HG03457 (cell line): ENCODE data around the gene ANLN.
"Not testable (repeated sequence)": the region's sequence is repeated elsewhere in the genome, so short reads cannot be mapped to it uniquely, and the experiment has no call there.

ENCODE experiments used
- ATAC-seq: cut with Tn5 transposase; IDR thresholded peaks from one replicate; pipeline ENCODE4 v1.9.1; 2021; ENCODE audit warnings: moderate number of reproducible peaks; ENCODE audit not compliant: unreplicated experiment

The ANLN gene

GRCh38 chr7:36389371-36390198 lies at the start of gene ANLN:
TSS of gene ANLN (plus strand) at chr7:36389862. CDS start at chr7:36390027, 165 bp downstream.
- ATAC-seq: peak; percentile 74

GRCh38 chr7:36343548-36343947 lies 46.1 kb upstream of the ANLN start:
- ATAC-seq: no peak

- ATAC-seq: no peak
Observed at GRCh38 chr7:36344622-36345021, 45.0 kb upstream of the ANLN start.

GRCh38 chr7:36346260-36346831 lies 43.3 kb upstream of the ANLN start:
- no peak for ATAC-seq

GRCh38 chr7:36348256-36348655 lies 41.4 kb upstream of the ANLN start:
- ATAC-seq: no peak

- no peak for ATAC-seq
Observed at GRCh38 chr7:36348771-36349170, 40.9 kb upstream of the ANLN start.

GRCh38 chr7:36349626-36350025 lies 40.0 kb upstream of the ANLN start:
- ATAC-seq: no peak

- ATAC-seq: no peak
Observed at GRCh38 chr7:36355490-36355889, 34.2 kb upstream of the ANLN start.

- no peak for ATAC-seq
Observed at GRCh38 chr7:36357054-36357453, 32.6 kb upstream of the ANLN start.

GRCh38 chr7:36358589-36358988 lies 31.1 kb upstream of the ANLN start:
- no peak for ATAC-seq

GRCh38 chr7:36360244-36360643 lies 29.4 kb upstream of the ANLN start:
- no peak for ATAC-seq

- ATAC-seq: no peak
Observed at GRCh38 chr7:36361227-36361626, 28.4 kb upstream of the ANLN start.

GRCh38 chr7:36363515-36363914 lies 26.1 kb upstream of the ANLN start:
- no peak for ATAC-seq

- ATAC-seq: no peak
Observed at GRCh38 chr7:36366005-36366717, 23.5 kb upstream of the ANLN start.

- peak; percentile 99 for ATAC-seq
Observed at GRCh38 chr7:36366718-36367560, 22.7 kb upstream of the ANLN start.

- ATAC-seq: peak; percentile 16
Observed at GRCh38 chr7:36367561-36368077, 22.0 kb upstream of the ANLN start.

- ATAC-seq: no peak
Observed at GRCh38 chr7:36368496-36368895, 21.2 kb upstream of the ANLN start.

- no peak for ATAC-seq
Observed at GRCh38 chr7:36369171-36369570, 20.5 kb upstream of the ANLN start.

- no peak for ATAC-seq
Observed at GRCh38 chr7:36370046-36370445, 19.6 kb upstream of the ANLN start.

GRCh38 chr7:36372156-36372555 lies 17.5 kb upstream of the ANLN start:
- ATAC-seq: no peak

- not testable (repeated sequence) for ATAC-seq
Observed at GRCh38 chr7:36378555-36378954, 11.1 kb upstream of the ANLN start.
